GM21825 (cell line): ENCODE measurements around the gene OCLN.
"Not testable (repeated sequence)": the region's sequence is repeated elsewhere in the genome, so short reads cannot be mapped to it uniquely, and the experiment has no call there.

ENCODE experiments used
- ATAC-seq: cut with Tn5 transposase; IDR thresholded peaks from one replicate; pipeline ENCODE4 v1.9.1; 2021; ENCODE audit warnings: mild to moderate bottlenecking, moderate library complexity; ENCODE audit not compliant: unreplicated experiment

OCLN gene

GRCh38 chr5:69492391-69492922 is at the start of gene OCLN:
Gene OCLN, plus strand, starts transcription at chr5:69492790. Its CDS starts 11,455 bp downstream, at chr5:69504245.
- ATAC-seq, result no peak

- ATAC-seq, result no peak
These were observed 48.3 kb upstream of the OCLN start for GRCh38 chr5:69444127-69444754.

- no peak for ATAC-seq
These were observed 43.1 kb upstream of the OCLN start for GRCh38 chr5:69449511-69449910.

GRCh38 chr5:69450116-69450515 is 42.5 kb upstream of the OCLN start:
- no peak for ATAC-seq

- not testable (repeated sequence) for ATAC-seq
These were observed 42.1 kb upstream of the OCLN start for GRCh38 chr5:69450527-69450926.

GRCh38 chr5:69451941-69452647 is 40.5 kb upstream of the OCLN start:
- ATAC-seq, result no peak

GRCh38 chr5:69453487-69453886 is 39.1 kb upstream of the OCLN start:
- not testable (repeated sequence) for ATAC-seq

- no peak for ATAC-seq
These were observed 37.9 kb upstream of the OCLN start for GRCh38 chr5:69454460-69455249.

GRCh38 chr5:69455428-69455988 is 37.1 kb upstream of the OCLN start:
- not testable (repeated sequence) for ATAC-seq

GRCh38 chr5:69462170-69462569 is 30.4 kb upstream of the OCLN start:
- no peak for ATAC-seq

GRCh38 chr5:69466375-69466774 is 26.2 kb upstream of the OCLN start:
- ATAC-seq, result not testable (repeated sequence)

- ATAC-seq, result peak; percentile 97
These were observed 25.0 kb upstream of the OCLN start for GRCh38 chr5:69467442-69468225.

GRCh38 chr5:69468631-69469030 is 24.0 kb upstream of the OCLN start:
- ATAC-seq, result no peak

- not testable (repeated sequence) for ATAC-seq
These were observed 21.1 kb upstream of the OCLN start for GRCh38 chr5:69471516-69471915.

GRCh38 chr5:69472535-69473143 is 20.0 kb upstream of the OCLN start:
- ATAC-seq, result not testable (repeated sequence)

GRCh38 chr5:69477170-69477569 is 15.4 kb upstream of the OCLN start:
- no peak for ATAC-seq

- ATAC-seq, result not testable (repeated sequence)
These were observed 14.3 kb upstream of the OCLN start for GRCh38 chr5:69478296-69478695.

- no peak for ATAC-seq
These were observed 7.7 kb upstream of the OCLN start for GRCh38 chr5:69484891-69485290.

- no peak for ATAC-seq
These were observed 7.1 kb upstream of the OCLN start for GRCh38 chr5:69485471-69485870.

- ATAC-seq, result no peak
These were observed 3.3 kb upstream of the OCLN start for GRCh38 chr5:69489246-69489645.
